HL-60 (cell line): Measurements from ENCODE around the gene NLGN1.

ENCODE experiments used
- POLR2AphosphoS5 ChIP-seq: IDR thresholded peaks from 2 replicates; pipeline ENCODE4 v1.6.1; 2012; ENCODE audit warnings: low read depth
- REST ChIP-seq: IDR thresholded peaks from 2 replicates; pipeline ENCODE4 v1.6.1; 2012; ENCODE audit warnings: low read depth; ENCODE audit not compliant: insufficient replicate concordance

- no peak for TF ChIP-seq REST
- no peak for TF ChIP-seq POLR2AphosphoS5
Observed at GRCh38 chr3:173632945-173633344, 235.4 kb downstream of the NLGN1 start.
